Mesendoderm (in vitro differentiated cells): Measurements from ENCODE around the gene RND1.
A peak's percentile ranks its signal among the peaks of the same experiment; 100 is the strongest.
"Not testable (repeated sequence)": the region's sequence is repeated elsewhere in the genome, so short reads cannot be mapped to it uniquely, and the experiment has no call there.

Experiments
- DNase-seq: peaks from one replicate; pipeline ENCODE4 v3.0.0; 2013
- H2AK5ac ChIP-seq: 2 replicates; pipeline ENCODE4 v1.6.1; 2013; ENCODE audit warnings: low read length, inconsistent platforms
- H2BK120ac ChIP-seq: 2 replicates; pipeline ENCODE4 v1.6.1; 2013; ENCODE audit warnings: low read depth, mild to moderate bottlenecking, low read length, moderate library complexity, mixed read lengths
- H2BK15ac ChIP-seq: replicated peaks from 2 replicates; pipeline ENCODE4 v1.6.1; 2013; ENCODE audit warnings: low read depth, mild to moderate bottlenecking, moderate library complexity
- H2BK5ac ChIP-seq: 2 replicates; pipeline ENCODE4 v1.6.1; 2013; ENCODE audit warnings: low read length, inconsistent platforms
- H3K18ac ChIP-seq: 2 replicates; pipeline ENCODE4 v1.6.1; 2013; ENCODE audit warnings: mild to moderate bottlenecking, low read length, mixed read lengths
- H3K23ac ChIP-seq: one replicate; pipeline ENCODE4 v1.6.1; 2013; ENCODE audit warnings: low read length
- H3K27ac ChIP-seq: 2 replicates; pipeline ENCODE4 v1.5.1; 2013; ENCODE audit warnings: low read depth, mild to moderate bottlenecking, inconsistent platforms, low read length, moderate library complexity
- H3K27me3 ChIP-seq: 2 replicates; pipeline ENCODE4 v1.6.1; 2013; ENCODE audit warnings: low read length, control low read depth, mild to moderate bottlenecking, inconsistent platforms; ENCODE audit not compliant: insufficient read depth, poor library complexity
- H3K36me3 ChIP-seq: 2 replicates; pipeline ENCODE4 v1.6.1; 2013; ENCODE audit warnings: low read length, inconsistent platforms; ENCODE audit not compliant: control insufficient read depth, insufficient read depth
- H3K4ac ChIP-seq: one replicate; pipeline ENCODE4 v1.6.1; 2013; ENCODE audit warnings: low read depth, mild to moderate bottlenecking, low read length, moderate library complexity
- H3K4me1 ChIP-seq: 2 replicates; pipeline ENCODE4 v1.6.1; 2013; ENCODE audit warnings: low read depth, low read length, inconsistent platforms; ENCODE audit not compliant: control insufficient read depth
- H3K4me2 ChIP-seq: 2 replicates; pipeline ENCODE4 v1.6.1; 2013; ENCODE audit warnings: low read length
- H3K4me3 ChIP-seq: 2 replicates; pipeline ENCODE4 v1.5.1; 2013; ENCODE audit warnings: mild to moderate bottlenecking, low read length
- H3K56ac ChIP-seq: one replicate; pipeline ENCODE4 v1.6.1; 2013; ENCODE audit warnings: low read length
- H3K79me1 ChIP-seq: 2 replicates; pipeline ENCODE4 v1.6.1; 2013; ENCODE audit warnings: low read length, inconsistent platforms
- H3K79me2 ChIP-seq: 2 replicates; pipeline ENCODE4 v1.6.1; 2013; ENCODE audit warnings: mild to moderate bottlenecking, low read length; ENCODE audit not compliant: control insufficient read depth, insufficient read depth
- H3K9ac ChIP-seq: 2 replicates; pipeline ENCODE4 v1.6.1; 2013; ENCODE audit warnings: low read length, inconsistent platforms
- H4K5ac ChIP-seq: one replicate; pipeline ENCODE4 v1.6.1; 2013; ENCODE audit warnings: low read length
- H4K8ac ChIP-seq: one replicate; pipeline ENCODE4 v1.6.1; 2013; ENCODE audit warnings: low read depth, mild to moderate bottlenecking, control low read depth, low read length, moderate library complexity
- WGBS: extraction: QIAGEN DNeasy Blood & Tissue Kit; methylation state at CpG from one replicate; pipeline ENCODE4 v1.1.7; 2013; ENCODE audit warnings: low lambda C conversion rate, missing lambda C conversion rate; ENCODE audit not compliant: insufficient coverage; ENCODE audit errors: extremely low coverage; 5-methylcytosine and 5-hydroxymethylcytosine counted together

Gene RND1

GRCh38 chr12:48868451-48868850 lies 2.8 kb upstream of the RND1 start:
- Histone ChIP-seq H3K27ac (no peak overlapping the region), H4K8ac (no peak overlapping the region), H3K18ac (no peak overlapping the region), H3K4me1 (no peaks in the 10 kb centered on the region), H3K9ac (no peak overlapping the region), H3K27me3 (no peaks in the 10 kb centered on the region), H2AK5ac (no peak overlapping the region), H2BK5ac (no peak overlapping the region), H3K23ac (no peak overlapping the region), H3K56ac (no peak overlapping the region), H3K4me2 (no peak overlapping the region), H4K5ac (no peak overlapping the region), H3K79me2 (no peaks in the 10 kb centered on the region), H3K36me3 (no peaks in the 10 kb centered on the region), H3K4ac (no peak overlapping the region), H2BK120ac (no peak overlapping the region), H3K4me3 (no peak overlapping the region), H3K79me1 (no peaks in the 10 kb centered on the region), H2BK15ac (no peak overlapping the region)
- WGBS: no CpG with 5 or more reads among the region's 2 CpGs
- DNase-seq: no peak

DNA sequence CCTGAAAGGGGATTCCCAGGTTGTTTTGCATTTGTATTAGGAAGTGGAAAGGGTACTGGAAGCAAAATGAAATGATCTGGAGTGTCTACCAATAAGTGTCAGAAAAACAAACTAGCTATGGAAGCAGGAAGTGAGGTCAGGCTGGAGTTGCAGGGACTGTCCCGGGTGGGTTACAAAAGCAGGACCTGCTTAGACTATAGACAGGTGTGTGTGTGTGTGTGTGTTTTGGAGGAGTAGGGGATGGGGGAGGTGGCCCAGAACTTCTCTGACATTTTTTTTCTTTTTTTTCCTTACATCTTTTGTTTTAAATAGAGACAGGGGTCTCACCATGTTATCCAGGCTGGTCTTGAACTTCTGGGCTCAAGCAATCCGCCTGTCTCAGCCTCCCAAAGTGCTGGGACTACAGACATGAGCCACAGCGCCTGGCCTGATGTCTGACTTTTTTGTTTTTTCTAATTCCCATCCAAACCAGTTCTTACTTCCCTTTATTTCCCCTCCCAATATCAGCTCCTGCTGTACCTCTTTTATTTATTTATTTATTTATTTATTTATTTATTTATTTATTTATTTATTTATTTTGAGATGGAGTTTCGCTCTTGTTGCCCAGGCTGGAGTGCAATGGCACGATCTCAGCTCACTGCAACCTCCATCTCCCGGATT lies 512 bp upstream of the RND1 start:
- Histone ChIP-seq H4K5ac (no peak overlapping the region), H4K8ac (no peak overlapping the region), H3K4me1 (no peaks in the 10 kb centered on the region), H3K23ac (no peak overlapping the region), H3K27ac (no peak overlapping the region), H3K79me1 (no peaks in the 10 kb centered on the region), H2AK5ac (no peak overlapping the region), H3K4me2 (peak overlapping the region; percentile 21), H2BK15ac (no peak overlapping the region), H3K27me3 (no peaks in the 10 kb centered on the region), H2BK120ac (no peak overlapping the region), H3K18ac (no peak overlapping the region), H3K4me3 (no peak overlapping the region), H3K9ac (no peak overlapping the region), H3K79me2 (no peaks in the 10 kb centered on the region), H3K56ac (peak overlapping the region; percentile 25), H3K4ac (no peak overlapping the region), H3K36me3 (no peaks in the 10 kb centered on the region), H2BK5ac (no peak overlapping the region)
- WGBS: no CpG with 5 or more reads among the region's 6 CpGs
- DNase-seq: no peak

DNA sequence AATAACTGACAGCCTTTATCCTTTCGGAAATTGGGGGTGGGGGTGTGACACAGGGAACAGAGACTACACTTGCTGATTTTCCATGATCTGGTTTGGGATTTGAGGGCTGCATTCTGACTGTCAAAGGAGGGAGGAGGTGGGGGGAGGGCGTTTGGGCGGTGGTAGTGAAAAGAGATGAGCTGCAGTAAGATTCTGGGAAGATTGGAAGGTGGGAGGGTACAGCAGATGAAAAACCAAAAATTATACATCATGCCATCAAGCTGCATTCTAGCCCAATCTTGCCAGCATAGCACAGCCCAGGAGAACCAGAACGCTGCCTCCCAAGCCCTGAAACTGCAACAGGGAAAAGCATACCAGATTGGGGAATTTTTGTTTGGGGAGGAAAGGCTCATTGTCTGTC lies 2.4 kb downstream of the RND1 start:
- no peak overlapping the region for H3K9ac ChIP-seq
- no peak overlapping the region for H3K56ac ChIP-seq
- H3K36me3 ChIP-seq: no peaks in the 10 kb centered on the region
- H3K79me2 ChIP-seq: no peaks in the 10 kb centered on the region
- no peak overlapping the region for H3K23ac ChIP-seq
- no peak overlapping the region for H3K4me2 ChIP-seq
- H4K8ac ChIP-seq: no peak overlapping the region
- no peaks in the 10 kb centered on the region for H3K79me1 ChIP-seq
- no peaks in the 10 kb centered on the region for H3K4me1 ChIP-seq
- WGBS: no CpG with 5 or more reads among the region's 4 CpGs
- no peak overlapping the region for H2BK15ac ChIP-seq
- no peak overlapping the region for H3K18ac ChIP-seq
- H2AK5ac ChIP-seq: no peak overlapping the region
- H2BK5ac ChIP-seq: no peak overlapping the region
- H4K5ac ChIP-seq: no peak overlapping the region
- no peak overlapping the region for H2BK120ac ChIP-seq
- no peak for DNase-seq
- no peak overlapping the region for H3K4me3 ChIP-seq
- no peak overlapping the region for H3K27ac ChIP-seq
- no peaks in the 10 kb centered on the region for H3K27me3 ChIP-seq
- no peak overlapping the region for H3K4ac ChIP-seq

DNA sequence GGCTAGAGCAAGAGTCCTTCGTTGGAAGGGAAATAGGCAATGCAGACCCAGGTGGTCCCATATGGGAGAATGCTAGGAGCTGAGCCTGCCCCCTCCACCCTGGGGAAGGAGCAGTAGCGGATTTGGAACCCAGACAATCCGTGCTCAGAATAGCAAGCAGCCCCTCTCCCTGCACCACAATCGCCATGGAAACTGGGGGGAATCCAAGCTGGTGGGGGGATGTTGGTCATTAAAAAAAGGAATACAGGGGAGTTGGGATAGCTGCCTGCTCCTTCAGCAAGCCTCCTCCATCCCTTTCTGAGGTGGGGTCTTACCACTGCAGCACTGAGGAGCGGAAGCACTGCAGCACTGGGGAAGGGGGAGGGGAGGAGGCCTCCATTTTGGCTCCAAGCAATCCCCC lies 2.9 kb downstream of the RND1 start:
- Histone ChIP-seq H3K56ac (no peak overlapping the region), H3K23ac (no peak overlapping the region), H3K18ac (no peak overlapping the region), H3K4me2 (no peak overlapping the region), H2BK15ac (no peak overlapping the region), H4K8ac (no peak overlapping the region), H3K9ac (no peak overlapping the region), H3K36me3 (no peaks in the 10 kb centered on the region), H3K79me1 (no peaks in the 10 kb centered on the region), H4K5ac (no peak overlapping the region), H3K4me1 (no peaks in the 10 kb centered on the region), H3K27me3 (no peaks in the 10 kb centered on the region), H2AK5ac (no peak overlapping the region), H3K4ac (no peak overlapping the region), H3K27ac (no peak overlapping the region), H2BK5ac (no peak overlapping the region), H3K4me3 (no peak overlapping the region), H2BK120ac (no peak overlapping the region), H3K79me2 (no peaks in the 10 kb centered on the region)
- no CpG with 5 or more reads among the region's 5 CpGs for WGBS
- no peak for DNase-seq

DNA sequence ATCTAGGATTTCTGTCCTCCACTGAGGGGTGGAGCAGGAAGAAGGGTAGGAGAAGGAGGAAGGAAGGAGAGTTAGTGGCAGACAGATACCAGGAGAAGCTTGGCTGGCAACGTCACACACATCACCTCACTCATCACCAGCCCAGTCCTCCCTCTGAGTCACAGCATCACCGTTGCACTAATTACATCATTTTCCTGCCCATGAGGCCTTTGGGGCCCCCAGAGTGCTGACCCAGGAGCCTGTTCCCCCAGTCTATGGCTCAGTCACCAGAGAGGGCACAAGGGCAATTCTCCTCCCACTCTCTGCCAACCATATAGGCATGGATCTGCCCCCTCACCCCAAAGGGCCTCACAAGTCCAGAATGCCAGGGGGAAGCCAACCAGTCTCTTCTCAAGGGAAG lies 4.6 kb downstream of the RND1 start:
- Histone ChIP-seq H3K23ac (no peak overlapping the region), H3K9ac (no peak overlapping the region), H3K18ac (no peak overlapping the region), H2AK5ac (no peak overlapping the region), H3K79me1 (no peaks in the 10 kb centered on the region), H3K4me2 (no peak overlapping the region), H3K27me3 (no peaks in the 10 kb centered on the region), H3K36me3 (no peaks in the 10 kb centered on the region), H2BK5ac (no peak overlapping the region), H2BK120ac (no peak overlapping the region), H3K4ac (no peak overlapping the region), H3K56ac (no peak overlapping the region), H2BK15ac (no peak overlapping the region), H4K5ac (no peak overlapping the region), H3K4me1 (no peaks in the 10 kb centered on the region), H3K27ac (no peak overlapping the region), H3K79me2 (no peaks in the 10 kb centered on the region), H4K8ac (no peak overlapping the region), H3K4me3 (no peak overlapping the region)
- DNase-seq: no peak
- WGBS: no CpG with 5 or more reads among the region's 2 CpGs

- not testable (repeated sequence) for H3K18ac ChIP-seq, H4K5ac ChIP-seq, H3K79me1 ChIP-seq, H3K4me3 ChIP-seq, H3K27ac ChIP-seq, H3K27me3 ChIP-seq, H3K79me2 ChIP-seq, H3K23ac ChIP-seq, DNase-seq, H2AK5ac ChIP-seq, H4K8ac ChIP-seq, H2BK5ac ChIP-seq, H3K9ac ChIP-seq, H3K36me3 ChIP-seq, H3K4me1 ChIP-seq, H3K4ac ChIP-seq, H2BK120ac ChIP-seq, H2BK15ac ChIP-seq, H3K56ac ChIP-seq, H3K4me2 ChIP-seq
- no CpG with 5 or more reads among the region's 5 CpGs for WGBS
Measured at GRCh38 chr12:48860236-48860635, 5.4 kb downstream of the RND1 start.
